HCT116 (cell line): ENCODE results near the gene ITPK1. TPM values are rescaled to one million over a fixed set of nuclear protein-coding genes. Genes with fewer than 3 reads are reported as not detected.

ENCODE experiments used
- ATAC-seq: fragments of 200-7000 bp; cut with Tn5 transposase; 2 replicates; pipeline ENCODE4 v1.9.1; 2020; ENCODE audit warnings: mild to moderate bottlenecking, moderate library complexity
- BruUV-seq: library from RNA; stranded (reverse); fragments of 400-500 nt; replicated peaks from 2 replicates; lab custom pipeline; 2021; lab: Mats Ljungman, UMichigan
- CTCF ChIA-PET: fragments of 300-600 bp; sonication (Branson Sonifier 250); formaldehyde crosslinking; loops from one replicate; lab custom pipeline; 2021; ENCODE audit warnings: antibody characterized with exemption; lab: Charles Lee
- POLR2A ChIA-PET: fragments of 300-600, 350-600 bp; sonication (Branson Sonifier 250); formaldehyde crosslinking; loops from one replicate; lab custom pipeline; 2021; ENCODE audit warnings: antibody characterized with exemption; lab: Charles Lee
- RAD21 ChIA-PET, 2 experiments: fragments of 300-600 bp; sonication (Branson Sonifier 250); formaldehyde crosslinking; loops; one replicate each; lab custom pipeline; 2023; ENCODE audit warnings: low total read pairs in 2 of 2; ENCODE audit not compliant: uncharacterized antibody in 2 of 2, unreplicated experiment in 2 of 2, low non-redundant PET in 1 of 2; lab: Charles Lee
- DNase-seq: peaks from one replicate; pipeline ENCODE4 v3.0.0-alpha.2; 2010; ENCODE audit warnings: low read depth, low spot score
- H2AFZ ChIP-seq: fragments of 200-600 bp; shearing (Covaris generic), sonication (generic); 2 replicates; pipeline ENCODE4 v1.6.1; 2017; ENCODE audit warnings: low read depth, mixed run types, mixed read lengths, antibody characterized with exemption, low read length; ENCODE audit not compliant: poor library complexity, severe bottlenecking
- H3K27ac ChIP-seq: 2 replicates; pipeline ENCODE4 v1.5.1; 2012; ENCODE audit warnings: low read depth, low read length
- H3K27me3 ChIP-seq: fragments of 200-600 bp; sonication (generic); 2 replicates; pipeline ENCODE4 v1.6.1; 2016; ENCODE audit warnings: mixed run types, low read length, mixed read lengths; ENCODE audit not compliant: insufficient read depth
- H3K36me3 ChIP-seq, 2 experiments: fragments of 200-500 bp in 1 of 2; fragments of 200-600 bp in 1 of 2; sonication (Bioruptor generic) in 1 of 2; sonication (generic) in 1 of 2; 2 replicates each; pipeline versions ENCODE4 v1.5.1 to v1.6.1; 2014 to 2016; ENCODE audit warnings: low read length in 2 of 2, inconsistent platforms in 1 of 2, mixed read lengths in 1 of 2, mixed run types in 1 of 2; ENCODE audit not compliant: insufficient read depth in 2 of 2, control insufficient read depth in 1 of 2
- H3K4me1 ChIP-seq, 2 experiments: fragments of 200-600 bp in 1 of 2; sonication (generic) in 1 of 2; 2 replicates each; pipeline versions ENCODE4 v1.5.1 to v1.6.1; 2012 to 2017; ENCODE audit warnings: low read length in 2 of 2, inconsistent platforms in 1 of 2, mild to moderate bottlenecking in 1 of 2, mixed read lengths in 1 of 2, mixed run types in 1 of 2, moderate library complexity in 1 of 2; ENCODE audit not compliant: insufficient read depth in 2 of 2, control insufficient read depth in 1 of 2
- H3K4me2 ChIP-seq: fragments of 200-600 bp; sonication (generic); 2 replicates; pipeline ENCODE4 v1.6.1; 2017; ENCODE audit warnings: mixed run types, low read length, mixed read lengths
- H3K4me3 ChIP-seq, 2 experiments: fragments of 200-600 bp in 1 of 2; sonication (generic) in 1 of 2; replicated peaks in 1 of 2; 2 replicates each; pipeline ENCODE4 v1.5.1; 2011 to 2016; ENCODE audit warnings: low read length in 2 of 2, control low read depth in 1 of 2, low read depth in 1 of 2, mild to moderate bottlenecking in 1 of 2, mixed read lengths in 1 of 2, mixed run types in 1 of 2
- H3K79me2 ChIP-seq: fragments of 200-600 bp; sonication (generic); 2 replicates; pipeline ENCODE4 v1.6.1; 2017; ENCODE audit warnings: mild to moderate bottlenecking, mixed run types, low read length, moderate library complexity, mixed read lengths; ENCODE audit not compliant: insufficient read depth
- H3K9ac ChIP-seq: fragments of 200-600 bp; sonication (generic); 2 replicates; pipeline ENCODE4 v1.6.1; 2016; ENCODE audit warnings: low read length, mixed read lengths
- H3K9me2 ChIP-seq: fragments of 200-600 bp; sonication (generic), shearing (Covaris generic); 2 replicates; pipeline ENCODE4 v1.6.1; 2017; ENCODE audit warnings: mixed run types, mild to moderate bottlenecking, moderate library complexity; ENCODE audit not compliant: insufficient read depth
- H3K9me3 ChIP-seq, 2 experiments: fragments of 200-500 bp in 1 of 2; fragments of 200-600 bp in 1 of 2; sonication (Bioruptor generic) in 1 of 2; sonication (generic) in 1 of 2; 2 replicates each; pipeline ENCODE4 v1.6.1; 2014 to 2017; ENCODE audit warnings: low read length in 2 of 2, mixed read lengths in 2 of 2, inconsistent platforms in 1 of 2, low read depth in 1 of 2, mild to moderate bottlenecking in 1 of 2, mixed run types in 1 of 2, moderate library complexity in 1 of 2; ENCODE audit not compliant: control insufficient read depth in 1 of 2, insufficient read depth in 1 of 2
- H4K20me1 ChIP-seq: fragments of 200-600 bp; sonication (generic), shearing (Covaris generic); 2 replicates; pipeline ENCODE4 v1.6.1; 2017; ENCODE audit warnings: mixed run types, mild to moderate bottlenecking, moderate library complexity; ENCODE audit not compliant: insufficient read depth
- CBX3 ChIP-seq: IDR thresholded peaks from 2 replicates; pipeline ENCODE4 v1.6.1; 2012; ENCODE audit warnings: low read depth
- CEBPB ChIP-seq: IDR thresholded peaks from 2 replicates; pipeline ENCODE4 v1.6.1; 2012; ENCODE audit warnings: low read depth
- EGR1 ChIP-seq: IDR thresholded peaks from 2 replicates; pipeline ENCODE4 v1.6.1; 2012; ENCODE audit warnings: low read depth
- EZH2 ChIP-seq: fragments of 200-600 bp; sonication (generic); IDR thresholded peaks from 2 replicates; pipeline ENCODE4 v1.6.1; 2017; ENCODE audit warnings: antibody characterized with exemption, mixed run types
- EZH2phosphoT487 ChIP-seq: fragments of 200-600 bp; IDR thresholded peaks from 2 replicates; pipeline ENCODE4 v1.6.1; 2018; ENCODE audit warnings: antibody characterized with exemption, borderline replicate concordance
- JUND ChIP-seq: IDR thresholded peaks from 2 replicates; pipeline ENCODE4 v1.6.1; 2012
- POLR2A ChIP-seq: IDR thresholded peaks from 2 replicates; pipeline ENCODE4 v1.7.0; 2011; ENCODE audit warnings: borderline replicate concordance; ENCODE audit not compliant: insufficient read depth, insufficient read length; ENCODE audit errors: extremely low read depth
- POLR2AphosphoS5 ChIP-seq: IDR thresholded peaks from 2 replicates; pipeline ENCODE4 v1.6.1; 2011; ENCODE audit warnings: mild to moderate bottlenecking, low read depth, low read length, moderate library complexity
- RAD21 ChIP-seq: IDR thresholded peaks from 2 replicates; pipeline ENCODE4 v1.6.1; 2012; ENCODE audit warnings: low read depth, mild to moderate bottlenecking
- REST ChIP-seq: IDR thresholded peaks from 2 replicates; pipeline ENCODE4 v1.6.1; 2012; ENCODE audit warnings: low read depth
- SIN3A ChIP-seq: IDR thresholded peaks from 2 replicates; pipeline ENCODE4 v1.6.1; 2012; ENCODE audit warnings: low read depth
- SRF ChIP-seq: IDR thresholded peaks from 2 replicates; pipeline ENCODE4 v1.6.1; 2012; ENCODE audit warnings: low read depth
- TCF7L2 ChIP-seq: IDR thresholded peaks from 2 replicates; pipeline ENCODE4 v1.7.0; 2011; ENCODE audit warnings: borderline replicate concordance, inconsistent platforms; ENCODE audit not compliant: insufficient read depth, insufficient read length; ENCODE audit errors: extremely low read depth
- YY1 ChIP-seq: IDR thresholded peaks from 2 replicates; pipeline ENCODE4 v1.6.1; 2011; ENCODE audit warnings: low read length, low read depth, moderate library complexity, mild to moderate bottlenecking; ENCODE audit not compliant: insufficient replicate concordance; ENCODE audit errors: extremely low read depth
- ZNF274 ChIP-seq: fragments of 200-500 bp; sonication (Bioruptor generic); IDR thresholded peaks from 2 replicates; pipeline ENCODE4 v1.6.1; 2014; ENCODE audit warnings: mild to moderate bottlenecking, low read depth, low read length, inconsistent platforms
- intact Hi-C: fragments of 100-400 bp; cut with micrococcal nuclease; formaldehyde crosslinking; loops from 2 replicates; pipeline ENCODE4 v1.10.0; 2022
- total RNA-seq: library from RNA; stranded (reverse); gene quantifications from one replicate; pipeline ENCODE4 v1.2.1, GENCODE V29; 2021; ENCODE audit not compliant: unreplicated experiment
- TF ChIP-seq, protein P1 (sequence below): IDR thresholded peaks from 2 replicates; pipeline ENCODE4 v1.6.1; 2011; ENCODE audit warnings: mild to moderate bottlenecking, low read length, moderate library complexity; ENCODE audit not compliant: insufficient replicate concordance; ENCODE audit errors: extremely low read depth
- TF ChIP-seq, protein P2 (sequence below): IDR thresholded peaks from 2 replicates; pipeline ENCODE4 v1.6.1; 2012

ITPK1 gene
- total RNA-seq, 1 experiment from 2014 or later, result 70.2 TPM

GRCh38 chr14:93108105-93108504 is 7.6 kb downstream of the ITPK1 start (continued):
- TF ChIP-seq ZNF274 (no peak), JUND (no peak), CBX3 (no peak), CEBPB (no peak), EGR1 (no peak), REST (no peak), POLR2A (no peak), EZH2 (no peak)

GRCh38 chr14:93107453-93107852 is 8.3 kb downstream of the ITPK1 start:
- POLR2A ChIA-PET, result no interaction called here
- no peaks in the 10 kb centered on the region; a peak in 1 of 4 replicates for H3K36me3 ChIP-seq
- BruUV-seq, result no TSS peak
- ATAC-seq, result no peak
- peaks cover 24 to 41% of the 10 kb centered on the region in 2 experiments for H3K4me1 ChIP-seq
- H3K4me3 ChIP-seq, result no peak overlapping the region
- H4K20me1 ChIP-seq, result no peaks in the 10 kb centered on the region
- H3K9me3 ChIP-seq, result no peaks in the 10 kb centered on the region
- H3K4me2 ChIP-seq, result no peak overlapping the region
- no peaks in the 10 kb centered on the region for H3K9me2 ChIP-seq
- H3K27ac ChIP-seq, result no peak overlapping the region
- CTCF ChIA-PET, result no interaction called here
- DNase-seq, result no peak
- no peak overlapping the region for H3K9ac ChIP-seq
- peaks cover 83% of the 10 kb centered on the region for H3K79me2 ChIP-seq
- no peaks in the 10 kb centered on the region for H3K27me3 ChIP-seq
- H2AFZ ChIP-seq, result no peak overlapping the region
- RAD21 ChIA-PET, result interaction anchor here in 1 of 2 experiments (0.5 kb wide), 1 partner anchor 31 kb away, joined by 4 read pairs; no protein-coding TSS in a partner anchor
- intact Hi-C loops, result no loop called here
- TF ChIP-seq TCF7L2 (no peak), SRF (no peak), EZH2phosphoT487 (no peak), POLR2AphosphoS5 (no peak), ZNF274 (no peak), YY1 (no peak), REST (no peak), EGR1 (no peak), EZH2 (no peak), SIN3A (no peak), RAD21 (no peak), CBX3 (no peak)
- TF ChIP-seq, protein P1, sequence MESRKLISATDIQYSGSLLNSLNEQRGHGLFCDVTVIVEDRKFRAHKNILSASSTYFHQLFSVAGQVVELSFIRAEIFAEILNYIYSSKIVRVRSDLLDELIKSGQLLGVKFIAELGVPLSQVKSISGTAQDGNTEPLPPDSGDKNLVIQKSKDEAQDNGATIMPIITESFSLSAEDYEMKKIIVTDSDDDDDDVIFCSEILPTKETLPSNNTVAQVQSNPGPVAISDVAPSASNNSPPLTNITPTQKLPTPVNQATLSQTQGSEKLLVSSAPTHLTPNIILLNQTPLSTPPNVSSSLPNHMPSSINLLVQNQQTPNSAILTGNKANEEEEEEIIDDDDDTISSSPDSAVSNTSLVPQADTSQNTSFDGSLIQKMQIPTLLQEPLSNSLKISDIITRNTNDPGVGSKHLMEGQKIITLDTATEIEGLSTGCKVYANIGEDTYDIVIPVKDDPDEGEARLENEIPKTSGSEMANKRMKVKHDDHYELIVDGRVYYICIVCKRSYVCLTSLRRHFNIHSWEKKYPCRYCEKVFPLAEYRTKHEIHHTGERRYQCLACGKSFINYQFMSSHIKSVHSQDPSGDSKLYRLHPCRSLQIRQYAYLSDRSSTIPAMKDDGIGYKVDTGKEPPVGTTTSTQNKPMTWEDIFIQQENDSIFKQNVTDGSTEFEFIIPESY, result no peak
- TF ChIP-seq, protein P2, sequence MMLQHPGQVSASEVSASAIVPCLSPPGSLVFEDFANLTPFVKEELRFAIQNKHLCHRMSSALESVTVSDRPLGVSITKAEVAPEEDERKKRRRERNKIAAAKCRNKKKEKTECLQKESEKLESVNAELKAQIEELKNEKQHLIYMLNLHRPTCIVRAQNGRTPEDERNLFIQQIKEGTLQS, result no peak
